ENCODE data around the gene DES.

DES gene

DNA sequence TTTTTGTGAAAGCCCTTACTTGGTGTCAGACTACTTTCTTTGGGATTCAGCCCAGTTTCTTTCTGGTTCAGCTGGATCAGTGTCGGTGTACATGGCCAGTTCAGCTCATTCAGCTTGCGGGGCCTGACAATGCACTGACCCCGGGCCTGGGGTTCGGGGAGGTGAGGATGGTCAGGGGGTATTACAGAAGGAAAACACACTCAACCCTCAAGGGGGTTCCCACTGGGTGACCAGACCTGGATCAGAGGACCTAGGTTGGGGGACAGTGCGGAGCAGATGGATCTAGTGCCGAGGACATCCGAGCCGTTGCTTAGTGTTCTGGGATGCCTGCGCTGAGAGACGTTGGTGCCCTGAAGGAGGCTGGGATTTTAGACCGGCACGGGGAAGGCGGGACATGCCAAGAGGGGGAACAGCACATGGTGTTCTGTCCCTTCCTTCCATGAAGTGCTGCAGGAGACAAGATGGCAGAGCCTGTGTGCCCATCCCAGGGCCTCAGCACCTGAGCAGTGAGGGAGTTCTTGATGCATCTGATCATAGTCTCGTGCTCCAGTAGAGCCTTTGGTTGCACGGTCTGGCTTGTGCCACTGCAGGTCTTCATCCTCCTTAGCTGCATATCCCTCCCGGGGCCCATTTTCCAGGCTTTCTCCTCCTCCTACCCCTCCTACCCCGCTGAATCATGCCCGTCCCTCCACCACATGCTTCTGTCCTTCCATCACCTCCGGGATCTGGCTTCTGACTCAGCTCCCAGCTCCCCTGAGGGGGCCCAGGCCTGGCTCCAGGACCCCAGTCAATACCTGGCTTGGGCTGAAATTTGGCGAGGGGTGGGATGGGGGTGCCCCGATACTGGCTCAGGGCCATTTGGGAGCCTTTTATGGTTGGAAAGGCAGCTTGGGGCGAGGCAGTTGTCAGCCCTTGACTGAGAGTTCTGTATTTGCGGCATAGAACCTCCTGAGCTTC lies 34.5 kb downstream of the DES start:
- peak; percentile 81 for DNase-seq (ENCODE audit: low read depth)
- no peak overlapping the region for H3K4me3 ChIP-seq (ENCODE audit: control insufficient read depth, low read depth, low read length)

DNA sequence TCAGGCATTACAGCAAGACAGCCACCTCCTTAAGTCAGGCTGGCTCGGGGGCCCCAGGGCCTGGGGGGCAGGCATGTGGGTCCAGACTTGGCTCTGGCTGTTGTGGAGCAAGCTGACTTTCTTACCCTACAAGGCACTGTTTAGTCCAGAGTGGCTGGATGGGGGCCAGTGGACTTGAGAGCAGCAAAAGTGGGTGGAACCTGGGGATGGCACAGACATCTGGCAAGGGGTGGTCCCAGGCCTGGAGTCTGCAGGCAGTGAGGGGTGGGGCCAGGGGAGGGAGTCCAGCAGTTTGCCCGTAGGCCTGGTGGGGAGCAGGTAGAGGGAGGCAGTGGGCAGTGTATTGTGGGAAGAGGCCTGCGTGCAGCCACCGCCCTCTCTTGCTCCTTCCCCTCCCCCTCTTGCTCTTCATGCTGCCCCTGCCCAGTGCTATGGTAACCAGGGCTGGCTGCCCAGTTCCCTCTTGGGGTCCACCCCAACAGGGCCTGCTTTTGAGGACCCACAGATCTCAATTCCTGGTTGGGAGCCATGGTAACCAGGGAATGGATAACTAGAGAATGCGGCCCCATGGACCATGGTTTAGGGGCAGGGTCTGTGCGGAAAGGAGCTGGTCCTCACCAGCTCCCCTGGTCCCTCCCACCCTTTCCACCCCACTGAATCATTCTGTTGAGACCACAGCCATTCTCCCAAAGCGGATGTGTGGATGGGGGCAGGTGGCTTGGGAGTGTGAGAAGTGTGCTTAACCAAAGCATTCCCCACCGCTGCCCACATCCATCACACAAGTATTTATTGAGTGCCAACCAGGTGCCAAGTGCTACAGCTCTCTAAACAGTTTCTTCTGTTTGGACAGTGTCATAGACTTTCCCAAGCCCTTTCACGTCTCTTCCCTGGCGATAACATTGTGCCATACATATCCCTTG lies 35.8 kb downstream of the DES start:
- TF ChIP-seq, protein P1, sequence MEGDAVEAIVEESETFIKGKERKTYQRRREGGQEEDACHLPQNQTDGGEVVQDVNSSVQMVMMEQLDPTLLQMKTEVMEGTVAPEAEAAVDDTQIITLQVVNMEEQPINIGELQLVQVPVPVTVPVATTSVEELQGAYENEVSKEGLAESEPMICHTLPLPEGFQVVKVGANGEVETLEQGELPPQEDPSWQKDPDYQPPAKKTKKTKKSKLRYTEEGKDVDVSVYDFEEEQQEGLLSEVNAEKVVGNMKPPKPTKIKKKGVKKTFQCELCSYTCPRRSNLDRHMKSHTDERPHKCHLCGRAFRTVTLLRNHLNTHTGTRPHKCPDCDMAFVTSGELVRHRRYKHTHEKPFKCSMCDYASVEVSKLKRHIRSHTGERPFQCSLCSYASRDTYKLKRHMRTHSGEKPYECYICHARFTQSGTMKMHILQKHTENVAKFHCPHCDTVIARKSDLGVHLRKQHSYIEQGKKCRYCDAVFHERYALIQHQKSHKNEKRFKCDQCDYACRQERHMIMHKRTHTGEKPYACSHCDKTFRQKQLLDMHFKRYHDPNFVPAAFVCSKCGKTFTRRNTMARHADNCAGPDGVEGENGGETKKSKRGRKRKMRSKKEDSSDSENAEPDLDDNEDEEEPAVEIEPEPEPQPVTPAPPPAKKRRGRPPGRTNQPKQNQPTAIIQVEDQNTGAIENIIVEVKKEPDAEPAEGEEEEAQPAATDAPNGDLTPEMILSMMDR (IDR thresholded peaks at IDR 0.05; ENCODE audit: control insufficient read depth, insufficient read depth, low read depth, low read length, missing control alignments), result no peak
- no peak overlapping the region for H3K4me3 ChIP-seq (ENCODE audit: control insufficient read depth, low read depth, low read length)
- peak; percentile 73 for DNase-seq (ENCODE audit: low read depth)

More for the DNA sequence above, 34.5 kb downstream of the DES start:
- TF ChIP-seq, protein P1 (IDR thresholded peaks at IDR 0.05; ENCODE audit: control insufficient read depth, insufficient read depth, low read depth, low read length, missing control alignments), result no peak

DNA sequence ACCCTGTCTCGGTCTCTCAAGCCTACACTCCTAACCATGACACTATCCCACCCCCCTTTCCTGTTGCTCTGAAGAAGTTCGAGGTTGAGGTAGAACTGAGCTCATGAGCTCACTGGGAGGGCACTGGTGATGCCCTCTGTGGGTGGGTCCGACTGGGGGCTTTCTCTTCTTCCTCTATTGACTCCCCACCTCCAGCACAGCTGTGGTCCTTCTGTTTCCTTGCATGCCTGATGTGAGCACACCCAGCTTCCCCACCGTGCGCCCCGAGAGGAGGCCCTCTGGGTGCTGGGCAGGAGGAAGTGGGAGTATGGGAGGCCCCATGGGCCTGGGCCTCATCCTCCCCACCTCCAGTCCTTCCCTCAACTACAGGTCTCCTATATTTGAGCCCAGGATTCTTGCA lies 37.4 kb downstream of the DES start:
- DNase-seq (ENCODE audit: low read depth), result no peak
- H3K4me3 ChIP-seq (ENCODE audit: control insufficient read depth, low read depth, low read length), result no peak overlapping the region
- TF ChIP-seq, protein P1 (IDR thresholded peaks at IDR 0.05; ENCODE audit: control insufficient read depth, insufficient read depth, low read depth, low read length, missing control alignments), result no peak

DNA sequence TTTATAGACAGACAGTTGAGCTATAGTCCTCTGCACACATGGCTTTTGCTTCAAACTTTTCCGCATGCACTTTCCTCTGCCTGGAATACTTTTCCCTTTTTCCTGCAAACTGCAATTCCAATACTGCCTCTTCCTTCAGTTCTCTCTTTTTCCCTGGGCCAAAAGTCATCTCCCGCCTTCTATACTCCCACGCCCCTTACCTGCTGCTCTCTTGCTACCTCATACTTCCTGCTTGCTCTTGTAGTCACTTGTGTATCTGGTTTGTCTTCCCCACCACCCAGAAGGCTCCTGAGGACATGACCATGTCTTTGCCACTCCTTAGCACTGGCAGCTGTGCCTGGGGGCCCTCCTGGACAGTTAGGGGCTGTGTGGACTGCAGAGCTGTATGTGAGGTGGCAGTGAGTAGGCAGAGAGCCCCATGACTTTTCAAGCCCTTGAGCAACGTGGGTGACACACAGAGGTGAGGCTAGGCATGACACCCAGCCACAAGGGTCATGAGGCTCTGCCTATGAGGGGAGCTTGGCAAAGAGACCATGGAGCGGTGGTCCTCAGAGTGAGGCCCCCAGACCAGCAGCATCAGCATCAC lies 39.7 kb downstream of the DES start:
- TF ChIP-seq, protein P1 (IDR thresholded peaks at IDR 0.05; ENCODE audit: control insufficient read depth, insufficient read depth, low read depth, low read length, missing control alignments), result no peak
- no peak overlapping the region for H3K4me3 ChIP-seq (ENCODE audit: control insufficient read depth, low read depth, low read length)
- DNase-seq (ENCODE audit: low read depth), result no peak

DNA sequence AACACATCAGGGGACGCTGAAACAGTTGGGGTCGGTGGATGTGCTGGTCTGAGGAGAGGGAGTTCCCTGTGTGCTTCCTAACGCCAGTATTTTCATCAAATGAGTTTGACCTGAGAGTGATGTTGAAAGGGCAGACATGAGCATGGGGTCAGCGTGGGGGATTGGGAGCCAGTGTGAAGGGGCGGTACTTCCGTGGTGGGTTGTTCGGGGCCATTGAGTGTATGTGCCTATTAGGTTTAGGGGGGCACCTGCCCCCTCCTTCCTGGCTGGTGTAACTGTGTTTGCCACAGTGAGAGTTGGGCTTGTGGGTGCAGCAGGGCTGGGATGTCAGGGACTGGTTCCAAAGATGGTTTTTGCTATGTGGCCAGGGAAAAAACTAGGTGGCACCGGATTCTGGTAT lies 40.8 kb downstream of the DES start:
- no peak overlapping the region for H3K4me3 ChIP-seq (ENCODE audit: control insufficient read depth, low read depth, low read length)
- no peak for DNase-seq (ENCODE audit: low read depth)
- TF ChIP-seq, protein P1 (IDR thresholded peaks at IDR 0.05; ENCODE audit: control insufficient read depth, insufficient read depth, low read depth, low read length, missing control alignments), result no peak

All from AG09309 (cell line).